Mesendoderm (in vitro differentiated cells): ENCODE data around the gene GJA4.
A peak's percentile ranks its signal among the peaks of the same experiment; 100 is the strongest.

Source experiments
- DNase-seq: peaks from one replicate; pipeline ENCODE4 v3.0.0; 2013
- H2AK5ac ChIP-seq: 2 replicates; pipeline ENCODE4 v1.6.1; 2013; ENCODE audit warnings: low read length, inconsistent platforms
- H2BK120ac ChIP-seq: 2 replicates; pipeline ENCODE4 v1.6.1; 2013; ENCODE audit warnings: low read depth, mild to moderate bottlenecking, low read length, moderate library complexity, mixed read lengths
- H2BK15ac ChIP-seq: replicated peaks from 2 replicates; pipeline ENCODE4 v1.6.1; 2013; ENCODE audit warnings: low read depth, mild to moderate bottlenecking, moderate library complexity
- H2BK5ac ChIP-seq: 2 replicates; pipeline ENCODE4 v1.6.1; 2013; ENCODE audit warnings: low read length, inconsistent platforms
- H3K18ac ChIP-seq: 2 replicates; pipeline ENCODE4 v1.6.1; 2013; ENCODE audit warnings: mild to moderate bottlenecking, low read length, mixed read lengths
- H3K23ac ChIP-seq: one replicate; pipeline ENCODE4 v1.6.1; 2013; ENCODE audit warnings: low read length
- H3K27ac ChIP-seq: 2 replicates; pipeline ENCODE4 v1.5.1; 2013; ENCODE audit warnings: low read depth, mild to moderate bottlenecking, inconsistent platforms, low read length, moderate library complexity
- H3K27me3 ChIP-seq: 2 replicates; pipeline ENCODE4 v1.6.1; 2013; ENCODE audit warnings: low read length, control low read depth, mild to moderate bottlenecking, inconsistent platforms; ENCODE audit not compliant: insufficient read depth, poor library complexity
- H3K36me3 ChIP-seq: 2 replicates; pipeline ENCODE4 v1.6.1; 2013; ENCODE audit warnings: low read length, inconsistent platforms; ENCODE audit not compliant: control insufficient read depth, insufficient read depth
- H3K4ac ChIP-seq: one replicate; pipeline ENCODE4 v1.6.1; 2013; ENCODE audit warnings: low read depth, mild to moderate bottlenecking, low read length, moderate library complexity
- H3K4me1 ChIP-seq: 2 replicates; pipeline ENCODE4 v1.6.1; 2013; ENCODE audit warnings: low read depth, low read length, inconsistent platforms; ENCODE audit not compliant: control insufficient read depth
- H3K4me2 ChIP-seq: 2 replicates; pipeline ENCODE4 v1.6.1; 2013; ENCODE audit warnings: low read length
- H3K4me3 ChIP-seq: 2 replicates; pipeline ENCODE4 v1.5.1; 2013; ENCODE audit warnings: mild to moderate bottlenecking, low read length
- H3K56ac ChIP-seq: one replicate; pipeline ENCODE4 v1.6.1; 2013; ENCODE audit warnings: low read length
- H3K79me1 ChIP-seq: 2 replicates; pipeline ENCODE4 v1.6.1; 2013; ENCODE audit warnings: low read length, inconsistent platforms
- H3K79me2 ChIP-seq: 2 replicates; pipeline ENCODE4 v1.6.1; 2013; ENCODE audit warnings: mild to moderate bottlenecking, low read length; ENCODE audit not compliant: control insufficient read depth, insufficient read depth
- H3K9ac ChIP-seq: 2 replicates; pipeline ENCODE4 v1.6.1; 2013; ENCODE audit warnings: low read length, inconsistent platforms
- H4K5ac ChIP-seq: one replicate; pipeline ENCODE4 v1.6.1; 2013; ENCODE audit warnings: low read length
- H4K8ac ChIP-seq: one replicate; pipeline ENCODE4 v1.6.1; 2013; ENCODE audit warnings: low read depth, mild to moderate bottlenecking, control low read depth, low read length, moderate library complexity
- WGBS: extraction: QIAGEN DNeasy Blood & Tissue Kit; methylation state at CpG from one replicate; pipeline ENCODE4 v1.1.7; 2013; ENCODE audit warnings: low lambda C conversion rate, missing lambda C conversion rate; ENCODE audit not compliant: insufficient coverage; ENCODE audit errors: extremely low coverage; 5-methylcytosine and 5-hydroxymethylcytosine counted together

The GJA4 gene

DNA sequence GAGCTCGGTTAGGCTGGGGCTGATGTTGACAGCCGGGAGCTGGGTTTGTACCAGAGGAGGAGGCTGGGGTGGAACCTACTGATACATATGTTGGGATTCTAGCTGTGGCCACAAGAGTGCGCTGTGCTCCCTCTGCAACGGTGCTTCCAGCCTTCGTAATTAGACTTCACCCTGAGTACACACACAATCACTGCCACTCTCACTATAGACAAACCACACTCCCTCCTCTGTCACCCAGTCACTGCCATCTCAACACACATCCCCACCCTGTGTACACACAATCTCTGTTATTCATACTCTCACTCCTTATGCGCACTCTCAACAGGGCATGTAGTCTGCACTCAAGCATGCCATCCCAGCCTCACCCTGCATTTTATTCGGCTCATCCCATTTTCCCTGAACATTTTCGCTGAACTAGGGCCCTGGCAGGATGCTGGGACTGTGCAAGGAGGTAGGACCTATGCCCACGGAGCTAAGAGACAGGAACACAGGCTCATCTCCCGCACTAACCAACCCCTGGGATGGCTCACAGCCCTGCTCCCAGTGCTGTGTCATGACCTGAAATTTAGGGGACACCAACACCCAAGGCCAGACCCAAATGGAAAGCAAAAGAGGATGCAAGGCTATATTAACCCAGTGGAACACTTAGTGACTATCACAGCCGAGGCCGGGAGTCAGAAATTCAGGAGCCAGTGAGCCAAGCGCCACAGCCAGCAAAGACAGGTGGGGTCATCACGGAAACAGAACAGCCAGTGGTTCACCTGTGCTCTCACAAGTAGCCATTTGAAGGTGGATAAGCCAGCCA is 6.1 kb upstream of the GJA4 start:
- H3K23ac ChIP-seq = no peak overlapping the region
- no peak overlapping the region for H2BK15ac ChIP-seq
- peak; percentile 81 for DNase-seq
- no peak overlapping the region for H4K5ac ChIP-seq
- H3K4ac ChIP-seq = no peak overlapping the region
- no peak overlapping the region for H2BK5ac ChIP-seq
- H3K79me1 ChIP-seq = no peaks in the 10 kb centered on the region
- WGBS = no CpG with 5 or more reads among the region's 14 CpGs
- H3K36me3 ChIP-seq = no peaks in the 10 kb centered on the region
- H3K9ac ChIP-seq = peak overlapping the region; percentile 6
- no peak overlapping the region for H3K4me2 ChIP-seq
- H2AK5ac ChIP-seq = no peak overlapping the region
- H3K4me1 ChIP-seq = peaks cover 2% of the 10 kb centered on the region
- H3K27ac ChIP-seq = no peak overlapping the region
- H3K27me3 ChIP-seq = no peaks in the 10 kb centered on the region
- no peak overlapping the region for H3K56ac ChIP-seq
- no peak overlapping the region for H3K4me3 ChIP-seq
- no peak overlapping the region for H2BK120ac ChIP-seq
- H4K8ac ChIP-seq = no peak overlapping the region
- H3K18ac ChIP-seq = no peak overlapping the region
- H3K79me2 ChIP-seq = no peaks in the 10 kb centered on the region

DNA sequence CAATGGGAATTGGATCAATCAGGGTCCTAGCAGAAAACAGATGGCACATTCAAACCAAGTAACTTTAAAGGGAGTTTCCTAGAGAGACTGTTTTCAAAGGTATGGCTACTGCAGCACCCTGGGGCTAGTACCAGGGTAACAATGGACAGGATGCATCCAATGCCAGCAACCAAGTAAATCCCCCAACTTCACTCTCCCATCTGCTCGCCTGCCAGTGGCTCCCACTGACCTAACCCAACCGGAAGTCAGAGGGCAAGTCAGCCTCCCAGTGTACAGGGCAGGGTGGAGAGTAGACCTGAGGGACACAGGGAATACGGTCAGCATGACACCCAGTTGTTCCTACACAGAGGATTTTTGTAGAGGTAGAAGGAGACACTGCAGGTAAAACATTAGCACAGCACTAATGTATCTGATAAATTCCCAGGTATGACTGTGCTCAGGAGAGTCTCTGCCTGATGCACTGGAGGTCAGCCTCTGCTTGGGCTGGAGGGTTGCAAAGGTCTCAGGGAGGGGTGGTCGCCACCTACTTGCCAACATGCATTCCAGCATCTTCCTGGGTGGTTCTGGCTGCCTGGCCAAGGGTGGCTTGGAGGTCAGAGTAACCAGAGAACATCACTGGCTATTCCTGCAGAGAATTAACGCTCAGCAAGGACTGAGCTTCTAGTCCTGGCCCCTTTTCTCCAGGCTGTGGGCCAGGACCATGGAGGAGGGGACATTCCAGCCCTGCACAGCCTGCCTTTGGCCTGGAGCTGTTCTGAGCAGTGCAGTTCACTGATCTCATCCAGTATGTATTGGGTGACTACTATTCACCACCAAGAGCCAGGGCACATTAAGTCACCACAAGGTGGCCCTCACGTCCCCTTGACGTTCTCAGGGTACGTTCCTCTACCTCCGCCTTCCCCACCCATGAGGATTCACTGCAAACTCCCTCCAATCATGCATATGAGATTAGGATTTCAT is 5.1 kb upstream of the GJA4 start:
- Histone ChIP-seq H3K4me3 (no peak overlapping the region), H3K27me3 (no peaks in the 10 kb centered on the region), H2BK15ac (no peak overlapping the region), H3K56ac (peak overlapping the region; percentile 8), H3K4ac (no peak overlapping the region), H2BK120ac (no peak overlapping the region), H4K8ac (no peak overlapping the region), H3K79me2 (no peaks in the 10 kb centered on the region), H3K4me1 (peaks cover 3% of the 10 kb centered on the region), H2BK5ac (no peak overlapping the region), H3K27ac (no peak overlapping the region), H3K79me1 (no peaks in the 10 kb centered on the region), H4K5ac (no peak overlapping the region), H3K9ac (no peak overlapping the region), H3K23ac (no peak overlapping the region), H3K36me3 (no peaks in the 10 kb centered on the region), H3K4me2 (no peak overlapping the region), H2AK5ac (no peak overlapping the region), H3K18ac (no peak overlapping the region)
- no CpG with 5 or more reads among the region's 9 CpGs for WGBS
- DNase-seq = peak; percentile 81

DNA sequence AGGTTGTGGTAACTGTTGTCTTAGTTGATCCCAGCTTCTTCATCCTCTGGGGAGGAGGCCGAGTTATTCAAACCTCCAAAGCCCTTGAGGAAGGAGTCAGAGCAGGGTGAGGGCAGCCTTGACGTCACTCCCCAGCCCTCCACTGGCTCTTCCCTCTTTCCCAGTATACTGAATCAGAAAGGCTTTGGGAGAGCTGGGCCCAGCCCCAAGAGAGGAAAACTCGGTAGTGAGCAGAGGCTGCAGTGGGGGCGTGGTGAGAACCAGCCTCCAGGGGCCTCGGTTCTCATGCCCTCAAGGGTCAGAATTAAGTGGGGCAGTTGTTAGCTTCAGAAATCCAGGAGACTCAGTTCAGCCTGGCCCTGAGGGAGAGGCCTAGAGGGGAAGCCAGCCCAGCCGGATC is 1.8 kb upstream of the GJA4 start:
- Histone ChIP-seq H3K18ac (no peak overlapping the region), H3K27me3 (no peaks in the 10 kb centered on the region), H3K23ac (no peak overlapping the region)

DNA sequence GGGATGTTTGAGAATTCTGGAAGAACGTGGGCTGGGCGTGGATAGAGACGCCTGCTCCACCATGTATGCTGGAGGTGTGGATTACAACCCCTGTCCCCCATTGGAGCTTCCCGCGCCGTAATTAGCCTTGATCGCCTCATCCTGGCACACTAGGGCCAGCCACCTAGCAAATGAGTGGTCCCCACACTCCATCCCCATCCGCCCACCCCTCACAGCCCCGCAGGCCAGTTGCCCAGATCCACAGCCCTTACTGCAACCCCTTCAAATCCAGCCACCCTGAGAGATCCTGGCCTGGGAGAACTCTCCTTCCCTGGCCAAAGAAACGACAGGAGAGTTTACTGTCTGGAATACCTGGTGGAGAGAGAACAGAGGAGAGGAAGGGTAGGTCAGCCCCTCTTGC is 375 bp upstream of the GJA4 start:
- Histone ChIP-seq H2BK5ac (no peak overlapping the region), H3K18ac (peak overlapping the region; percentile 32), H3K4me3 (no peak overlapping the region), H3K9ac (peak overlapping the region; percentile 48), H3K23ac (no peak overlapping the region), H2BK120ac (no peak overlapping the region), H3K79me1 (no peaks in the 10 kb centered on the region), H2BK15ac (no peak overlapping the region), H3K79me2 (no peaks in the 10 kb centered on the region), H2AK5ac (peak overlapping the region; percentile 45), H3K4me1 (peaks cover 5% of the 10 kb centered on the region), H3K4me2 (peak overlapping the region; percentile 25), H3K27ac (no peak overlapping the region), H4K5ac (no peak overlapping the region), H3K56ac (peak overlapping the region; percentile 84), H4K8ac (no peak overlapping the region), H3K27me3 (no peaks in the 10 kb centered on the region), H3K4ac (no peak overlapping the region), H3K36me3 (no peaks in the 10 kb centered on the region)
- no CpG with 5 or more reads among the region's 10 CpGs for WGBS
- DNase-seq = no peak

More for the DNA sequence above, 1.8 kb upstream of the GJA4 start:
- DNase-seq = no peak
- Histone ChIP-seq H2BK5ac (no peak overlapping the region), H3K36me3 (no peaks in the 10 kb centered on the region), H3K79me1 (no peaks in the 10 kb centered on the region), H2BK15ac (no peak overlapping the region), H3K4me1 (peaks cover 3% of the 10 kb centered on the region), H3K56ac (no peak overlapping the region), H3K4me2 (no peak overlapping the region), H3K4me3 (no peak overlapping the region), H3K9ac (no peak overlapping the region), H3K27ac (no peak overlapping the region), H2AK5ac (no peak overlapping the region), H4K5ac (no peak overlapping the region), H4K8ac (no peak overlapping the region), H3K79me2 (no peaks in the 10 kb centered on the region), H3K4ac (no peak overlapping the region), H2BK120ac (no peak overlapping the region)
- WGBS = no CpG with 5 or more reads among the region's 6 CpGs

DNA sequence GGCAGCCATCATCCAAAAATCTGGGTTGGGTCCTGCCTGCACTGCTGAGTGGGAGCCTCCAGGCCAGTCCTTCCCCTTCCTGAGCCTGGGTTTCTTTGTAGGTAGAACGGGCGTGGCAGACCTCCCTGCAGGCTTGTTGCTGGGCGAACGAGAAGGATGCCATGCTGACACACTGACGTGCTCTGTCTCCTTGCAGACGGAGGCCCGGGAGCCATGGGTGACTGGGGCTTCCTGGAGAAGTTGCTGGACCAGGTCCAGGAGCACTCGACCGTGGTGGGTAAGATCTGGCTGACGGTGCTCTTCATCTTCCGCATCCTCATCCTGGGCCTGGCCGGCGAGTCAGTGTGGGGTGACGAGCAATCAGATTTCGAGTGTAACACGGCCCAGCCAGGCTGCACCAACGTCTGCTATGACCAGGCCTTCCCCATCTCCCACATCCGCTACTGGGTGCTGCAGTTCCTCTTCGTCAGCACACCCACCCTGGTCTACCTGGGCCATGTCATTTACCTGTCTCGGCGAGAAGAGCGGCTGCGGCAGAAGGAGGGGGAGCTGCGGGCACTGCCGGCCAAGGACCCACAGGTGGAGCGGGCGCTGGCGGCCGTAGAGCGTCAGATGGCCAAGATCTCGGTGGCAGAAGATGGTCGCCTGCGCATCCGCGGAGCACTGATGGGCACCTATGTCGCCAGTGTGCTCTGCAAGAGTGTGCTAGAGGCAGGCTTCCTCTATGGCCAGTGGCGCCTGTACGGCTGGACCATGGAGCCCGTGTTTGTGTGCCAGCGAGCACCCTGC is 1.4 kb downstream of the GJA4 start:
- Histone ChIP-seq H3K4me3 (no peak overlapping the region), H2BK120ac (no peak overlapping the region), H3K56ac (no peak overlapping the region), H3K4ac (no peak overlapping the region), H3K18ac (no peak overlapping the region), H3K4me1 (peaks cover 5% of the 10 kb centered on the region), H3K27ac (no peak overlapping the region), H3K79me2 (no peaks in the 10 kb centered on the region), H3K79me1 (no peaks in the 10 kb centered on the region), H4K8ac (no peak overlapping the region), H4K5ac (no peak overlapping the region), H3K4me2 (no peak overlapping the region), H3K9ac (no peak overlapping the region), H3K36me3 (no peaks in the 10 kb centered on the region), H3K27me3 (no peaks in the 10 kb centered on the region), H3K23ac (no peak overlapping the region), H2BK5ac (no peak overlapping the region), H2AK5ac (no peak overlapping the region), H2BK15ac (no peak overlapping the region)
- no CpG with 5 or more reads among the region's 40 CpGs for WGBS
- DNase-seq = no peak
